A549 (cell line): ENCODE data around the gene CCND2.

Source experiments
- CEBPB ChIP-seq, 2 experiments: fragments of >200 bp in 1 of 2; sonication (Bioruptor Twin) in 1 of 2; formaldehyde crosslinking in 1 of 2; IDR thresholded peaks; 2 replicates each; pipeline ENCODE4 v1.6.1; 2012 to 2016
- CTCF ChIP-seq: fragments of >200 bp; sonication (Bioruptor Twin); formaldehyde crosslinking; IDR thresholded peaks from 3 replicates; pipeline ENCODE4 v1.5.1; 2016
- EHMT2 ChIP-seq: fragments of 200-600 bp; sonication (generic); IDR thresholded peaks from 2 replicates; pipeline ENCODE4 v1.6.1; 2016; ENCODE audit warnings: antibody characterized with exemption, low read depth, mild to moderate bottlenecking, moderate library complexity
- ELK1 ChIP-seq: fragments of 150-350 bp; IDR thresholded peaks from 2 replicates; pipeline ENCODE4 v1.6.1; 2014; ENCODE audit warnings: low read depth, mild to moderate bottlenecking, low read length
- ESRRA ChIP-seq: fragments of 150-350 bp; IDR thresholded peaks from 2 replicates; pipeline ENCODE4 v1.6.1; 2014; ENCODE audit warnings: mild to moderate bottlenecking, low read length, borderline replicate concordance
- KDM1A ChIP-seq: fragments of 200-600 bp; sonication (generic); IDR thresholded peaks from 2 replicates; pipeline ENCODE4 v1.6.1; 2016; ENCODE audit warnings: low read depth, mild to moderate bottlenecking
- MAX ChIP-seq: IDR thresholded peaks from 2 replicates; pipeline ENCODE4 v1.6.1; 2012
- NPAS2 ChIP-seq: fragments of 250-450 bp; sonication (Bioruptor Pico); IDR thresholded peaks from 2 replicates; pipeline ENCODE4 v1.8.0; 2022; ENCODE audit warnings: mild to moderate bottlenecking, moderate library complexity, borderline replicate concordance
- NR3C1 ChIP-seq: fragments of >200 bp; sonication (Bioruptor Twin); formaldehyde crosslinking; IDR thresholded peaks from 3 replicates; pipeline ENCODE4 v1.6.1; 2017
- PBX3 ChIP-seq: IDR thresholded peaks from 2 replicates; pipeline ENCODE4 v1.6.1; 2012
- POLR2A ChIP-seq: IDR thresholded peaks from 2 replicates; pipeline ENCODE4 v1.6.1; 2012; ENCODE audit warnings: mild to moderate bottlenecking, low read length
- RAD21 ChIP-seq, 2 experiments: fragments of >200 bp in 1 of 2; sonication (Bioruptor Twin) in 1 of 2; formaldehyde crosslinking in 1 of 2; IDR thresholded peaks in 1 of 2; conservative IDR thresholded peaks in 1 of 2; 2 replicates in 1 of 2; 3 replicates in 1 of 2; pipeline ENCODE4 v1.6.1; 2012 to 2018; ENCODE audit warnings: inconsistent platforms in 1 of 2
- REST ChIP-seq: fragments of 200-600 bp; sonication (generic); IDR thresholded peaks from 2 replicates; pipeline ENCODE4 v1.6.1; 2016; ENCODE audit warnings: antibody characterized with exemption, mild to moderate bottlenecking, moderate library complexity

- TF ChIP-seq CEBPB (IDR thresholded peaks at IDR 0.05) = no peak
- no peak for TF ChIP-seq NR3C1
- no peak for TF ChIP-seq KDM1A
- TF ChIP-seq RAD21 (conservative IDR thresholded peaks at IDR 0.05 in 1 of 2, IDR thresholded peaks at IDR 0.05 in 1 of 2) = no peak
- no peak for TF ChIP-seq CTCF
- no peak for TF ChIP-seq EHMT2
- no peak for TF ChIP-seq NPAS2
- no peak for TF ChIP-seq MAX
- no peak for TF ChIP-seq POLR2A
- TF ChIP-seq ELK1 = no peak
- no peak for TF ChIP-seq REST
- TF ChIP-seq ESRRA = no peak
- no peak for TF ChIP-seq PBX3
Observed at GRCh38 chr12:4283512-4284255, 10.1 kb downstream of the CCND2 start.
